Measurements from ENCODE around the gene ZMAT2. TPM values are rescaled to one million over a fixed set of nuclear protein-coding genes. Genes with fewer than 3 reads are reported as not detected.

ZMAT2 gene
- total and polyA plus RNA-seq, 2 of the 8 experiments (the other 6 are each of a cell fraction or from before 2014, with no cell fraction given) = 56.8 to 65.9 TPM

DNA sequence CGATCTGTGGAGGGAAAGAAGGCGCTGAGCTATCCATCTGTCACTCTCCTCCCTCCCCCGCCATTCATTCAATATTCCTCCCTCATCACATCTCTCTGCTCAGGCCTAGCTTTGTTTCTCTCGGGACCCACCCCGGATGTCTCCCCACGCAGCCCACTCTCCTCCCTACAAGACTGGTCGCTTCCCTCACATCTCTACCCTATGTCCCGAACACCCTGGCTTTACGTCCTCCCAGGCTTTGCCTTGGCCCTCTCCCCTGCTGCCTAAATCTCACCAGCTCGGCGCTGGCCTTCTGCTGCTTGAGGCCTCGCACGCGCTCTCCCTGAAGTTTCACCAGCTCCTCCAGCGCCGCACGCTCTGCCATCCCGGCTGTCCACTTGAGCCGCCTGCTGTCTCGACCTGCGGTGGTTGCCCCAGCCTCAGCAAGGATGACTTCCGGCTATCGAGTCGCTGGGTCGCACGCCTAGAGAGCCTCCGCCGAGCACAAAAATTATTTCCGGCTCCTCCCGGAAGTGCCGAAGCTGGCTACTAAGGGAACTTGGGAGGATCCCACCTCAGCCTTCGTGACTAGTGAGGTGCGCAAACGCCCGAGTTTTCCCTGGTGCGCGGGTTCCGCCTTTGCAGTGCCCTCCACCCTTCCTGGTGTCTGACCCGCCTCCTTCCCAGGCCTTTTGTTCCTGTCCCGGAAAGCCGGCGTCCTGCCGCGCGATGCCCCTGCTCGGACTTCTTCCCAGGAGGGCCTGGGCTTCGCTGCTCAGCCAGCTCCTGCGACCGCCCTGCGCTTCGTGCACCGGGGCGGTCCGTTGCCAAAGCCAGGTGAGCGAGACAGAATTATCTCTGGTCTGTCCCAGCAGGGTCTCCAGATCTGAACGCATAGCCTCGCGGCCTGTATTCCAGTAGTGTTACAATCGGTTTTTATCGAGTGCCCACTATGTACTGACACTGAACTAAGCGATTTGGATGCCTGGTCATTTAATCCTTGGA is 9.0 kb upstream of the ZMAT2 start, which contains the start of the genes HARS1 and HARS2 (continued):
- TF ChIP-seq BCL11A (IDR thresholded peaks at IDR 0.05; ENCODE audit: low read depth in 2 of 2, low read length in 2 of 2) (no peak), SP1 (IDR thresholded peaks at IDR 0.05; ENCODE audit: low read depth, low read length) (0 out of 2 replicates have a peak, but pooled peaks have one; percentile 29), CHD1 (IDR thresholded peaks at IDR 0.05; ENCODE audit: low read depth, low read length) (no peak), GTF2F1 (IDR thresholded peaks at IDR 0.05; ENCODE audit: borderline replicate concordance, low read depth, low read length) (peak; percentile 43; the same call in 1 of the 2 replicates), RAD21 (IDR thresholded peaks at IDR 0.05 in 1 of 2, conservative IDR thresholded peaks at IDR 0.05 in 1 of 2; ENCODE audit: low read depth in 2 of 2, low read length in 2 of 2) (no peak), CBX5 (IDR thresholded peaks at IDR 0.05; ENCODE audit: low read depth, low read length) (no peak), POLR2A (IDR thresholded peaks at IDR 0.05; ENCODE audit: control extremely low read depth in 1 of 2, low read depth in 2 of 2, low read length in 2 of 2) (peak; percentile 71 to 77), ZNF274 (IDR thresholded peaks at IDR 0.05; ENCODE audit: borderline replicate concordance, extremely low read depth, low read length) (no peak), MAFK (IDR thresholded peaks at IDR 0.05; ENCODE audit: low read depth, low read length) (no peak), TAF7 (optimal IDR thresholded peaks at IDR 0.05; ENCODE audit: borderline replicate concordance, low read depth, low read length) (peak; percentile 73), RFX5 (IDR thresholded peaks at IDR 0.05; ENCODE audit: borderline replicate concordance, low read depth, low read length) (no peak), JUND (IDR thresholded peaks at IDR 0.05; ENCODE audit: low read length) (no peak), NANOG (IDR thresholded peaks at IDR 0.05; ENCODE audit: insufficient read depth, low read depth, low read length, poor library complexity, severe bottlenecking) (no peak), CHD2 (IDR thresholded peaks at IDR 0.05; ENCODE audit: low read length) (no peak), NRF1 (IDR thresholded peaks at IDR 0.05; ENCODE audit: low read depth, low read length) (no peak), TEAD4 (IDR thresholded peaks at IDR 0.05; ENCODE audit: low read depth, low read length) (no peak)
- TF ChIP-seq, protein P1, sequence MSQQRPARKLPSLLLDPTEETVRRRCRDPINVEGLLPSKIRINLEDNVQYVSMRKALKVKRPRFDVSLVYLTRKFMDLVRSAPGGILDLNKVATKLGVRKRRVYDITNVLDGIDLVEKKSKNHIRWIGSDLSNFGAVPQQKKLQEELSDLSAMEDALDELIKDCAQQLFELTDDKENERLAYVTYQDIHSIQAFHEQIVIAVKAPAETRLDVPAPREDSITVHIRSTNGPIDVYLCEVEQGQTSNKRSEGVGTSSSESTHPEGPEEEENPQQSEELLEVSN (IDR thresholded peaks at IDR 0.05) = peak; percentile 60; the same call in 1 of the 2 replicates
- TF ChIP-seq, protein P2, sequence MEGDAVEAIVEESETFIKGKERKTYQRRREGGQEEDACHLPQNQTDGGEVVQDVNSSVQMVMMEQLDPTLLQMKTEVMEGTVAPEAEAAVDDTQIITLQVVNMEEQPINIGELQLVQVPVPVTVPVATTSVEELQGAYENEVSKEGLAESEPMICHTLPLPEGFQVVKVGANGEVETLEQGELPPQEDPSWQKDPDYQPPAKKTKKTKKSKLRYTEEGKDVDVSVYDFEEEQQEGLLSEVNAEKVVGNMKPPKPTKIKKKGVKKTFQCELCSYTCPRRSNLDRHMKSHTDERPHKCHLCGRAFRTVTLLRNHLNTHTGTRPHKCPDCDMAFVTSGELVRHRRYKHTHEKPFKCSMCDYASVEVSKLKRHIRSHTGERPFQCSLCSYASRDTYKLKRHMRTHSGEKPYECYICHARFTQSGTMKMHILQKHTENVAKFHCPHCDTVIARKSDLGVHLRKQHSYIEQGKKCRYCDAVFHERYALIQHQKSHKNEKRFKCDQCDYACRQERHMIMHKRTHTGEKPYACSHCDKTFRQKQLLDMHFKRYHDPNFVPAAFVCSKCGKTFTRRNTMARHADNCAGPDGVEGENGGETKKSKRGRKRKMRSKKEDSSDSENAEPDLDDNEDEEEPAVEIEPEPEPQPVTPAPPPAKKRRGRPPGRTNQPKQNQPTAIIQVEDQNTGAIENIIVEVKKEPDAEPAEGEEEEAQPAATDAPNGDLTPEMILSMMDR (IDR thresholded peaks at IDR 0.05; ENCODE audit: control extremely low read depth in 1 of 3, insufficient read depth in 1 of 3, low read depth in 1 of 3, low read length in 3 of 3) = no peak
- TF ChIP-seq, protein P3, sequence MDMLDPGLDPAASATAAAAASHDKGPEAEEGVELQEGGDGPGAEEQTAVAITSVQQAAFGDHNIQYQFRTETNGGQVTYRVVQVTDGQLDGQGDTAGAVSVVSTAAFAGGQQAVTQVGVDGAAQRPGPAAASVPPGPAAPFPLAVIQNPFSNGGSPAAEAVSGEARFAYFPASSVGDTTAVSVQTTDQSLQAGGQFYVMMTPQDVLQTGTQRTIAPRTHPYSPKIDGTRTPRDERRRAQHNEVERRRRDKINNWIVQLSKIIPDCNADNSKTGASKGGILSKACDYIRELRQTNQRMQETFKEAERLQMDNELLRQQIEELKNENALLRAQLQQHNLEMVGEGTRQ (IDR thresholded peaks at IDR 0.05; ENCODE audit: low read length) = no peak
